K562 (cell line): ENCODE measurements around the gene SSBP2. TPM values are rescaled to one million over a fixed set of nuclear protein-coding genes. Genes with fewer than 3 reads are reported as not detected.

ENCODE experiments used
- ATAC-seq: fragments of 200-7000 bp; cut with Tn5 transposase; 3 replicates; pipeline ENCODE4 v1.9.1; 2020; ENCODE audit warnings: moderate library complexity
- BruUV-seq: library from RNA; stranded (reverse); fragments of 400-500 nt; replicated peaks from 2 replicates; lab custom pipeline; 2021; lab: Mats Ljungman, UMichigan
- CTCF ChIA-PET: fragments of 300-600 bp; formaldehyde crosslinking; extraction: SDS; loops from one replicate; lab custom pipeline; 2021; ENCODE audit warnings: low intra/inter-chr PET ratio; lab: Yijun Ruan, JAX
- POLR2A ChIA-PET: fragments of 300-600, 350-650 bp; sonication (Branson Sonifier 250); formaldehyde crosslinking; extraction: SDS; loops from one replicate; lab custom pipeline; 2021; ENCODE audit warnings: antibody characterized with exemption, inconsistent platforms; lab: Yijun Ruan, JAX
- DNase-seq, 4 experiments: peaks; one replicate each; pipeline versions ENCODE4 v3.0.0 to v3.0.0-alpha.2; 2011 to 2018; ENCODE audit warnings: low spot score in 3 of 4, mixed read lengths in 3 of 4; ENCODE audit errors: extremely low read depth in 1 of 4
- FAIRE-seq: peaks from 2 replicates; lab custom pipeline; 2011; peaks lifted over from hg19 to GRCh38; lab: Jason Lieb, UNC
- H2AFZ ChIP-seq: 2 replicates; pipeline ENCODE4 v1.6.0; 2011; ENCODE audit warnings: low read depth, low read length, control low read depth, inconsistent platforms
- H3K27ac ChIP-seq: fragments of 200-600 bp; 3 replicates; pipeline ENCODE4 v1.8.0; 2011; ENCODE audit warnings: low read depth, mild to moderate bottlenecking, control low read depth, inconsistent platforms, low read length, moderate library complexity, mixed read lengths; ENCODE audit errors: extremely low read depth
- H3K27me3 ChIP-seq, 2 experiments: fragments of 300-600 bp in 1 of 2; 2 replicates in 1 of 2; 3 replicates in 1 of 2; pipeline versions ENCODE4 v1.6.0 to v1.8.0; 2011; ENCODE audit warnings: inconsistent platforms in 2 of 2, low read length in 2 of 2, mild to moderate bottlenecking in 1 of 2, mixed read lengths in 1 of 2, moderate library complexity in 1 of 2; ENCODE audit not compliant: control insufficient read depth in 2 of 2, insufficient read depth in 2 of 2
- H3K36me3 ChIP-seq: fragments of 300-600 bp; 3 replicates; pipeline ENCODE4 v1.8.0; 2011; ENCODE audit warnings: mild to moderate bottlenecking, low read length, inconsistent platforms; ENCODE audit not compliant: control insufficient read depth, insufficient read depth
- H3K4me1 ChIP-seq, 2 experiments: fragments of 200-600 bp in 1 of 2; replicated peaks in 1 of 2; 2 replicates in 1 of 2; 3 replicates in 1 of 2; pipeline versions ENCODE4 v1.5.1 to v1.8.0; 2011; ENCODE audit warnings: inconsistent platforms in 2 of 2, low read length in 2 of 2, mild to moderate bottlenecking in 1 of 2, mixed read lengths in 1 of 2, moderate library complexity in 1 of 2; ENCODE audit not compliant: control insufficient read depth in 2 of 2, insufficient read depth in 2 of 2
- H3K4me2 ChIP-seq: 2 replicates; pipeline ENCODE4 v1.6.1; 2011; ENCODE audit warnings: low read length, control low read depth, inconsistent platforms, mixed read lengths; ENCODE audit not compliant: insufficient read depth
- H3K4me3 ChIP-seq: fragments of 200-600 bp; sonication (generic), shearing (Covaris generic); 2 replicates; pipeline ENCODE4 v1.5.1; 2016; ENCODE audit warnings: control low read depth, inconsistent platforms
- H3K79me2 ChIP-seq: fragments of 200-600 bp; 3 replicates; pipeline ENCODE4 v1.8.0; 2011; ENCODE audit warnings: low read length, inconsistent platforms; ENCODE audit not compliant: control insufficient read depth, insufficient read depth
- H3K9ac ChIP-seq, 2 experiments: 2 replicates each; pipeline versions ENCODE4 v1.6.0 to v1.6.1; 2011; ENCODE audit warnings: low read depth in 2 of 2, low read length in 2 of 2, control low read depth in 1 of 2, inconsistent platforms in 1 of 2, mild to moderate bottlenecking in 1 of 2, mixed read lengths in 1 of 2; ENCODE audit not compliant: insufficient read depth in 1 of 2
- H3K9me1 ChIP-seq: one replicate; pipeline ENCODE4 v1.6.0; 2011; ENCODE audit warnings: inconsistent platforms, mild to moderate bottlenecking, low read length, moderate library complexity; ENCODE audit not compliant: control insufficient read depth, insufficient read depth
- H3K9me3 ChIP-seq: replicated peaks from 2 replicates; pipeline ENCODE4 v1.5.1; 2011; ENCODE audit warnings: low read depth, low read length, inconsistent platforms; ENCODE audit not compliant: control insufficient read depth, insufficient read depth
- H4K20me1 ChIP-seq: replicated peaks from 2 replicates; pipeline ENCODE4 v1.6.1; 2011; ENCODE audit warnings: low read length, inconsistent platforms, mixed read lengths; ENCODE audit not compliant: control insufficient read depth, insufficient read depth
- CEBPG ChIP-seq, 3 experiments: fragments of 200-800 bp in 1 of 3; sonication (Bioruptor generic) in 1 of 3; sonication (generic) in 1 of 3; formaldehyde crosslinking in 1 of 3; IDR thresholded peaks in 2 of 3; conservative IDR thresholded peaks in 1 of 3; 2 replicates each; pipeline versions ENCODE4 v1.6.1 to v1.8.0; 2016 to 2022; ENCODE audit warnings: missing compliant biosample characterization in 2 of 3, missing genetic modification characterization in 2 of 3, mild to moderate bottlenecking in 1 of 3, missing genetic modification reagents in 1 of 3
- MXI1 ChIP-seq: IDR thresholded peaks from 2 replicates; pipeline ENCODE4 v1.6.1; 2011; ENCODE audit warnings: low read depth, mild to moderate bottlenecking, improper control_type of control experiment, low read length
- NFIX ChIP-seq: fragments of 250-450 bp; sonication (Bioruptor Pico); IDR thresholded peaks from 2 replicates; pipeline ENCODE4 v1.4.0; 2020; ENCODE audit warnings: low read depth, mild to moderate bottlenecking, moderate library complexity
- PREB ChIP-seq: sonication (generic); formaldehyde crosslinking; IDR thresholded peaks from 2 replicates; pipeline ENCODE4 v1.8.1; 2023; ENCODE audit warnings: mild to moderate bottlenecking, missing genetic modification reagents
- PTBP1 ChIP-seq: fragments of 200-400 bp; formaldehyde crosslinking; IDR thresholded peaks from 2 replicates; pipeline ENCODE4 v1.6.1; 2017; ENCODE audit warnings: low read depth, low read length
- PYGO2 ChIP-seq: fragments of 450-650 bp; IDR thresholded peaks from 2 replicates; pipeline ENCODE4 v1.6.1; 2016; ENCODE audit warnings: mild to moderate bottlenecking, missing genetic modification characterization, moderate library complexity, missing compliant biosample characterization
- SMAD2 ChIP-seq: fragments of 150-350 bp; IDR thresholded peaks from 2 replicates; pipeline ENCODE4 v1.6.1; 2014; ENCODE audit warnings: low read depth, mild to moderate bottlenecking, low read length
- TFAP4 ChIP-seq: sonication (generic); formaldehyde crosslinking; IDR thresholded peaks from 2 replicates; pipeline ENCODE4 v1.8.0; 2022; ENCODE audit warnings: missing genetic modification reagents, mild to moderate bottlenecking, moderate library complexity, borderline replicate concordance
- WGBS: fragments of 100-300 bp; shearing (Covaris generic); methylation state at CpG from one replicate; pipeline ENCODE4 v1.1.6; 2016; ENCODE audit warnings: low coverage, mixed read lengths; ENCODE audit not compliant: insufficient coverage; ENCODE audit errors: missing lambda C conversion rate; 5-methylcytosine and 5-hydroxymethylcytosine counted together
- in situ Hi-C: fragments of 300-500 bp; cut with MboI; formaldehyde crosslinking; loops from 4 replicates; pipeline ENCODE4 v1.15.0; 2018; ENCODE audit warnings: inconsistent platforms, mixed read lengths
- intact Hi-C: fragments of 100-400 bp; cut with micrococcal nuclease; formaldehyde crosslinking; loops from 2 replicates; pipeline ENCODE4 v1.14.2; 2022
- polyA plus RNA-seq, 8 experiments: library from polyadenylated mRNA; depleted of rRNA in 4 of 8; stranded (reverse) in 5 of 8; unstranded in 3 of 8; fragments of >200 nt; fragmentation: Nextera tagmentation in 2 of 8; fragmentation: Illumina TruSeq in 1 of 8; extraction: Ambion mirVana in 2 of 8; extraction: Trizol in 1 of 8; gene quantifications; 2 replicates each; pipeline versions ENCODE4 v1.2.1 to v1.2.3, GENCODE V29; 2011 to 2014; ENCODE audit warnings: inconsistent platforms in 1 of 8, missing spikeins in 1 of 8
- total RNA-seq, 7 experiments: library from RNA; depleted of rRNA in 6 of 7; stranded (reverse); fragments of >200 nt in 6 of 7; fragmentation: Illumina TruSeq in 2 of 7; extraction: Trizol in 2 of 7; gene quantifications; 2 replicates each; pipeline versions ENCODE4 v1.2.1 to v1.2.3, GENCODE V29; 2011 to 2021; ENCODE audit warnings: low replicate concordance in 1 of 7

SSBP2 gene
- total and polyA plus RNA-seq, 9 of the 15 experiments (the other 6 are each of a cell fraction or from before 2014, with no cell fraction given): 22.3 to 133 (median 42.1) TPM

- no peaks in the 10 kb centered on the region for H3K4me1 ChIP-seq
- in situ Hi-C loops (no loop called here), intact Hi-C loops (no loop called here)
- H3K9me3 ChIP-seq: no peaks in the 10 kb centered on the region
- no peaks in the 10 kb centered on the region for H3K27me3 ChIP-seq
- H3K4me2 ChIP-seq: no peak overlapping the region
- H2AFZ ChIP-seq: no peak overlapping the region
- no TSS peak for BruUV-seq
- DNase-seq (no peak), ATAC-seq (no peak), FAIRE-seq (no peak)
- TF ChIP-seq PREB (CRISPR knock-in tag) (no peak), CEBPG (CRISPR knock-in tag; IDR thresholded peaks at IDR 0.05) (no peak), CEBPG (tag; conservative IDR thresholded peaks at IDR 0.05 in 1 of 2, IDR thresholded peaks at IDR 0.05 in 1 of 2) (no peak), SMAD2 (no peak), MXI1 (no peak), PYGO2 (tag) (no peak), PTBP1 (no peak), NFIX (CRISPR knock-in tag) (no peak), TFAP4 (CRISPR knock-in tag) (no peak)
- no peaks in the 10 kb centered on the region for H3K9me1 ChIP-seq
- ChIA-PET POLR2A (no interaction called here), CTCF (no interaction called here)
- no peak overlapping the region for H3K27ac ChIP-seq
- H3K36me3 ChIP-seq: 0 out of 3 replicates have a peak, but pooled peaks cover 2% of the 10 kb centered on the region
- no peaks in the 10 kb centered on the region for H3K79me2 ChIP-seq
- 86% methylated on average over 1 of the region's 1 CpG for WGBS
- no peak overlapping the region for H3K9ac ChIP-seq
- H4K20me1 ChIP-seq: no peaks in the 10 kb centered on the region
- H3K4me3 ChIP-seq: no peak overlapping the region
Observed at GRCh38 chr5:81554647-81555046, 196.2 kb downstream of the SSBP2 start.
